ENCODE measurements around the gene SCPEP1. TPM values are rescaled to one million over a fixed set of nuclear protein-coding genes. Genes with fewer than 3 reads are reported as not detected.

Gene SCPEP1
- total RNA-seq, 4 donors from 2014 or later = 48.7 to 150 (median 64.7) TPM

DNA sequence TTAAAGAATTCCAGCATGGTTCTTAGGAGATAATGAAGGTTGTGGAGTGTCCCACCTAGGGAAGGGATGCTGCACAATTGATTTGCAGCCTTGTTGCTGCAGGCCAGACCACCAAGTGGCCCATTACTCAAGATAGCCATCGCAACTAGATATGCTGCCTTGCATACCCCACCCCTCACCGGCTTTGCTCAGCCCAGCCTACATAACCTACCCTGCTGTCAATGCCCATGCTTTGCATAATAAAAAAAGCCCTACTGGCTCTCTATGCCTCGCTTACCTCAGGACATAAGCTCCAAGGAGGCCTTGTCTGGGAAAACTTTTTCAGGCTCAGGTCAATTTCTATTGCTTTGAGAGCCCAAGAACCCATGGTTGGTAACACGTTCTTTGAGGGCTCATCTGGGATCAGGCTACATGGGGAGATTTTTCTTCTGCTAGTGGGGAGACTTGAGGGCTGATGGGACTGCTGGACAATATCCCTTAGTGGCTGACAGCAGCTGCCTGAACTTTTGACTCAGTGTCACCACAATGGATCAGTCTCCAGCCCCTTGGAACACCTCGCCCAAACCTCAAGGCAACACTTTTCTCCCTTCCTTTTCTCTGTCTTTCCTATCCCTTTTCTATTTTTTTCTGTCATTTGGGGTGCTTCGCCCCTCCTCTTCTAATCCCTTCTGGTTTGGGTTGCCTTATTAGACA lies 38.3 kb downstream of the SCPEP1 start:
- Histone ChIP-seq H3K9me3 (no peaks in the 10 kb centered on the region), H3K27ac (no peak overlapping the region)
- no peak for TF ChIP-seq POLR2A (IDR thresholded peaks at IDR 0.05)
- TF ChIP-seq, protein P1, sequence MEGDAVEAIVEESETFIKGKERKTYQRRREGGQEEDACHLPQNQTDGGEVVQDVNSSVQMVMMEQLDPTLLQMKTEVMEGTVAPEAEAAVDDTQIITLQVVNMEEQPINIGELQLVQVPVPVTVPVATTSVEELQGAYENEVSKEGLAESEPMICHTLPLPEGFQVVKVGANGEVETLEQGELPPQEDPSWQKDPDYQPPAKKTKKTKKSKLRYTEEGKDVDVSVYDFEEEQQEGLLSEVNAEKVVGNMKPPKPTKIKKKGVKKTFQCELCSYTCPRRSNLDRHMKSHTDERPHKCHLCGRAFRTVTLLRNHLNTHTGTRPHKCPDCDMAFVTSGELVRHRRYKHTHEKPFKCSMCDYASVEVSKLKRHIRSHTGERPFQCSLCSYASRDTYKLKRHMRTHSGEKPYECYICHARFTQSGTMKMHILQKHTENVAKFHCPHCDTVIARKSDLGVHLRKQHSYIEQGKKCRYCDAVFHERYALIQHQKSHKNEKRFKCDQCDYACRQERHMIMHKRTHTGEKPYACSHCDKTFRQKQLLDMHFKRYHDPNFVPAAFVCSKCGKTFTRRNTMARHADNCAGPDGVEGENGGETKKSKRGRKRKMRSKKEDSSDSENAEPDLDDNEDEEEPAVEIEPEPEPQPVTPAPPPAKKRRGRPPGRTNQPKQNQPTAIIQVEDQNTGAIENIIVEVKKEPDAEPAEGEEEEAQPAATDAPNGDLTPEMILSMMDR (IDR thresholded peaks at IDR 0.05) = no peak

GRCh38 chr17:57016764-57017116 lies 38.8 kb downstream of the SCPEP1 start:
- no peak overlapping the region for H3K4me3 ChIP-seq
- TF ChIP-seq POLR2A (IDR thresholded peaks at IDR 0.05) = no peak
- TF ChIP-seq, protein P1 (IDR thresholded peaks at IDR 0.05) = no peak

More for the DNA sequence above, 38.3 kb downstream of the SCPEP1 start:
- Histone ChIP-seq H3K36me3 (no peaks in the 10 kb centered on the region), H3K4me3 (no peak overlapping the region), H3K27me3 (no peaks in the 10 kb centered on the region), H3K4me1 (peaks cover 0 to 2% (median 0%) of the 10 kb centered on the region in 4 donors)
- DNase-seq = no peak

GRCh38 chr17:57017625-57018024 lies 39.7 kb downstream of the SCPEP1 start:
- Histone ChIP-seq H3K36me3 (no peaks in the 10 kb centered on the region), H3K9me3 (no peaks in the 10 kb centered on the region), H3K4me3 (no peak overlapping the region), H3K27me3 (no peaks in the 10 kb centered on the region), H3K27ac (no peak overlapping the region), H3K4me1 (peaks cover 0 to 8% (median 0%) of the 10 kb centered on the region in 4 donors)
- DNase-seq = no peak
- TF ChIP-seq, protein P1 (IDR thresholded peaks at IDR 0.05) = no peak
- no peak for TF ChIP-seq POLR2A (IDR thresholded peaks at IDR 0.05)

More at GRCh38 chr17:57016764-57017116, 38.8 kb downstream of the SCPEP1 start:
- Histone ChIP-seq H3K4me1 (peaks cover 0 to 7% (median 0%) of the 10 kb centered on the region in 4 donors), H3K9me3 (no peaks in the 10 kb centered on the region), H3K27ac (no peak overlapping the region), H3K27me3 (no peaks in the 10 kb centered on the region), H3K36me3 (no peaks in the 10 kb centered on the region)
- no peak for DNase-seq

GRCh38 chr17:57020208-57020607 lies 42.3 kb downstream of the SCPEP1 start:
- Histone ChIP-seq H3K36me3 (no peaks in the 10 kb centered on the region), H3K27me3 (no peaks in the 10 kb centered on the region), H3K4me3 (no peak overlapping the region), H3K27ac (no peak overlapping the region), H3K4me1 (peaks cover 0 to 8% (median 0%) of the 10 kb centered on the region in 4 donors), H3K9me3 (peaks cover 0 to 2% (median 0%) of the 10 kb centered on the region in 4 donors)
- no peak for TF ChIP-seq POLR2A (IDR thresholded peaks at IDR 0.05)
- TF ChIP-seq, protein P1 (IDR thresholded peaks at IDR 0.05) = no peak
- no peak for DNase-seq

DNA sequence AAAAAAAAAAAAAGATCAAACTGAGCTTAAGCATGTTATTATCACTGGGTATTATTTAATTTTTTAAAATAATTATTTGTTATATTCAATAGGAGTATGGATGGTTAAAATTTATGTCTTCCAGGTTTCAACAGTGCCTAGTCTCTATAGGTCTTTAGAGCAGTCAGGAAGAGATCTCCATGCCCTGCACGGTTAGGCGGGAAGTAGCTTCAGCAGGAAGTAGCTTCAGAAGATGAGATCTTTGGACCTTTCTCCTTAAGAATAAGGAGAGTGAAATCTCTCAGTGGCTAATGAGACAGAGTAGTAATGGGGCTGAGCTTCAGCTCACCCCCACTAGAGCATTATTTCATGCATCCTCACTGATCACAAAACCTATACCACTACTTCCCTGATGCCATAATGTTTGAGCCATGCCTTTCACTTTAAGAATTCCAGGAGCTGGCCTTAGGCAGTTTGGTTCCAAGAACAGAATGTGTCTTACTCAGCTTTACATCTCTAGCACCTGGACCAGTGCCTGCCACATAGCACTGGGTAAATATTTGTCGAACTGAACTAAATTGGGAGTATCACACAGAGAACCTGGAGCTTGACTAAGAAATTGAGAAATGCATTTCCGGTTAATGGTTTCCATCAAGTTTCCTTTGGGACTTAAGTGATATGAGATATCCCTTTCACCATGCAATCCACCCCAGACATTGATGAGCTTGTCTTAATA lies 43.5 kb downstream of the SCPEP1 start:
- TF ChIP-seq, protein P1 (IDR thresholded peaks at IDR 0.05) = no peak
- no peak for TF ChIP-seq POLR2A (IDR thresholded peaks at IDR 0.05)
- H3K9me3 ChIP-seq = peaks cover 0 to 5% (median 0%) of the 10 kb centered on the region in 4 donors
- H3K27me3 ChIP-seq = no peaks in the 10 kb centered on the region
- H3K4me3 ChIP-seq = no peak overlapping the region
- DNase-seq = no peak
- peaks cover 0 to 8% (median 0%) of the 10 kb centered on the region in 4 donors for H3K4me1 ChIP-seq
- no peaks in the 10 kb centered on the region for H3K36me3 ChIP-seq
- peak overlapping the region in 3 of 4 donors; percentile 43 to 52 (median 46) for H3K27ac ChIP-seq
